Activated gamma-delta T cell (primary cell): ENCODE measurements around the gene EFCAB6.

ENCODE experiments used
- DNase-seq: peaks from one replicate; lab custom pipeline; 2025; lab: John Stamatoyannopoulos, UW

The EFCAB6 gene

GRCh38 chr22:43481568-43482317 lies 330.4 kb downstream of the EFCAB6 start:
- no peak for DNase-seq

GRCh38 chr22:43479962-43480361 lies 332.1 kb downstream of the EFCAB6 start:
- no peak for DNase-seq

GRCh38 chr22:43479301-43479950 lies 332.7 kb downstream of the EFCAB6 start:
- no peak for DNase-seq
